GM10248 (cell line): ENCODE measurements around the gene MAP1LC3C.
"Not testable (repeated sequence)": the region's sequence is repeated elsewhere in the genome, so short reads cannot be mapped to it uniquely, and the experiment has no call there.

Experiments
- CTCF ChIA-PET: fragments of 300-600 bp; sonication (Branson Sonifier 250); formaldehyde crosslinking; extraction: SDS; loops from one replicate; lab custom pipeline; 2021; ENCODE audit warnings: antibody characterized with exemption; lab: Yijun Ruan, JAX
- POLR2A ChIA-PET: fragments of 350-650 bp; sonication (Branson Sonifier 250); formaldehyde crosslinking; extraction: SDS; loops from one replicate; lab custom pipeline; 2020; ENCODE audit warnings: antibody characterized with exemption; lab: Yijun Ruan, JAX
- DNase-seq: peaks from one replicate; pipeline ENCODE4 v3.0.0; 2012; ENCODE audit errors: extremely low spot score
- CTCF ChIP-seq: IDR thresholded peaks from 2 replicates; pipeline ENCODE4 v1.5.1; 2012; ENCODE audit warnings: mild to moderate bottlenecking, low read depth; ENCODE audit errors: extremely low read depth, missing control alignments, control extremely low read depth

MAP1LC3C gene

GRCh38 chr1:241998412-241998921 is 431 bp downstream of the MAP1LC3C start:
- peak; percentile 80 for TF ChIP-seq CTCF
- CTCF ChIA-PET, result interaction anchor here (0.8 to 4.3 kb wide), 27 partner anchors 9 to 495 kb away, joined by 3 to 31 read pairs (median 4); partner anchors contain the start of gene KMO
- POLR2A ChIA-PET, result no interaction called here
- DNase-seq, result peak; percentile 61

- no peak for TF ChIP-seq CTCF
- no peak for DNase-seq
- POLR2A ChIA-PET, result no interaction called here
- CTCF ChIA-PET, result interaction anchor here (1.0 to 4.3 kb wide), 15 partner anchors 8 to 494 kb away, joined by 3 to 31 read pairs (median 4); no protein-coding TSS in a partner anchor
These were observed 1.4 kb downstream of the MAP1LC3C start for GRCh38 chr1:241997401-241997998.

- TF ChIP-seq CTCF, result no peak
- ChIA-PET POLR2A (no interaction called here), CTCF (interaction anchor here (1.1 to 1.3 kb wide), 3 partner anchors 8 to 13 kb away, joined by 3 to 7 read pairs (median 3); no protein-coding TSS in a partner anchor)
- no peak for DNase-seq
These were observed 4.7 kb downstream of the MAP1LC3C start for GRCh38 chr1:241994171-241994570.

GRCh38 chr1:241992734-241993133 is 6.2 kb downstream of the MAP1LC3C start:
- CTCF ChIA-PET, result interaction anchor here (1.3 to 1.9 kb wide), 3 partner anchors 34 to 382 kb away, joined by 3 to 6 read pairs (median 3); no protein-coding TSS in a partner anchor
- DNase-seq, result no peak
- TF ChIP-seq CTCF, result no peak
- POLR2A ChIA-PET, result no interaction called here

- ChIA-PET CTCF (interaction anchor here (2.1 kb wide), 1 partner anchor 8 kb away, joined by 11 read pairs; the partner anchor contains the start of gene MAP1LC3C), POLR2A (no interaction called here)
- TF ChIP-seq CTCF, result no peak
- no peak for DNase-seq
These were observed 8.9 kb downstream of the MAP1LC3C start for GRCh38 chr1:241990040-241990439.

GRCh38 chr1:241988389-241988930 is 10.4 kb downstream of the MAP1LC3C start:
- CTCF ChIA-PET, result interaction anchor here (2.1 kb wide), 1 partner anchor 10 kb away, joined by 11 read pairs; the partner anchor contains the start of gene MAP1LC3C
- POLR2A ChIA-PET, DNase-seq: not testable (repeated sequence)
